GM12878 (cell line): ENCODE measurements around the gene TM7SF2. TPM values are rescaled to one million over a fixed set of nuclear protein-coding genes. Genes with fewer than 3 reads are reported as not detected.

Experiments used
- ATAC-seq: fragments of 200-7000 bp; cut with Tn5 transposase; 3 replicates; pipeline ENCODE4 v1.9.1; 2020; ENCODE audit warnings: mild to moderate bottlenecking, moderate library complexity
- BruUV-seq: library from RNA; stranded (reverse); fragments of 400-500 nt; replicated peaks from 2 replicates; lab custom pipeline; 2021; lab: Mats Ljungman, UMichigan
- CTCF ChIA-PET: fragments of 300-600 bp; sonication (Branson Sonifier 250); formaldehyde crosslinking; extraction: SDS; loops from one replicate; lab custom pipeline; 2021; ENCODE audit warnings: inconsistent platforms; lab: Yijun Ruan, JAX
- POLR2A ChIA-PET: fragments of 350-600 bp; formaldehyde crosslinking; extraction: SDS; loops from one replicate; lab custom pipeline; 2021; ENCODE audit warnings: inconsistent platforms; lab: Charles Lee
- RAD21 ChIA-PET: fragments of 300-600 bp; sonication (Branson Sonifier 250); formaldehyde crosslinking; loops from one replicate; lab custom pipeline; 2023; ENCODE audit warnings: antibody characterized with exemption; ENCODE audit not compliant: unreplicated experiment; lab: Charles Lee
- SMC1A ChIA-PET: fragments of 300-600 bp; sonication (Branson Sonifier 250); formaldehyde crosslinking; loops from one replicate; lab custom pipeline; 2023; ENCODE audit not compliant: unreplicated experiment, uncharacterized antibody; lab: Charles Lee
- DNase-seq: peaks from one replicate; pipeline ENCODE4 v3.0.0-alpha.2; 2011; ENCODE audit warnings: low read depth, low spot score
- FAIRE-seq: peaks from 3 replicates; lab custom pipeline; 2011; peaks lifted over from hg19 to GRCh38; lab: Jason Lieb, UNC
- H2AFZ ChIP-seq: 2 replicates; pipeline ENCODE4 v1.6.0; 2011; ENCODE audit warnings: low read depth, low read length, control low read depth; ENCODE audit not compliant: control insufficient read depth
- H3K27ac ChIP-seq: 2 replicates; pipeline ENCODE4 v1.5.1; 2011; ENCODE audit warnings: control low read depth; ENCODE audit not compliant: control insufficient read depth, insufficient read depth
- H3K27me3 ChIP-seq, 2 experiments: replicated peaks in 1 of 2; 2 replicates each; pipeline versions ENCODE4 v1.6.0 to v1.6.1; 2011; ENCODE audit warnings: low read length in 1 of 2; ENCODE audit not compliant: control insufficient read depth in 2 of 2, insufficient read depth in 2 of 2
- H3K36me3 ChIP-seq, 2 experiments: 2 replicates each; pipeline ENCODE4 v1.5.1; 2011; ENCODE audit warnings: low read length in 1 of 2; ENCODE audit not compliant: control insufficient read depth in 2 of 2, insufficient read depth in 2 of 2
- H3K4me1 ChIP-seq: 2 replicates; pipeline ENCODE4 v1.6.1; 2011; ENCODE audit warnings: mild to moderate bottlenecking, low read length, moderate library complexity, mixed read lengths; ENCODE audit not compliant: control insufficient read depth, insufficient read depth
- H3K4me2 ChIP-seq: 2 replicates; pipeline ENCODE4 v1.6.0; 2011; ENCODE audit warnings: control low read depth; ENCODE audit not compliant: control insufficient read depth, insufficient read depth
- H3K4me3 ChIP-seq: fragments of 200-600 bp; sonication (generic); 2 replicates; pipeline ENCODE4 v1.5.1; 2016
- H3K79me2 ChIP-seq: 2 replicates; pipeline ENCODE4 v1.6.0; 2011; ENCODE audit warnings: low read length; ENCODE audit not compliant: control insufficient read depth, insufficient read depth
- H3K9ac ChIP-seq: 2 replicates; pipeline ENCODE4 v1.8.0; 2011; ENCODE audit warnings: low read length, control low read depth, mixed read lengths; ENCODE audit not compliant: control insufficient read depth, insufficient read depth
- H3K9me3 ChIP-seq: replicated peaks from 3 replicates; pipeline ENCODE4 v1.5.1; 2011; ENCODE audit warnings: mild to moderate bottlenecking, low read length; ENCODE audit not compliant: control insufficient read depth, insufficient read depth
- H4K20me1 ChIP-seq: 2 replicates; pipeline ENCODE4 v1.6.0; 2011; ENCODE audit not compliant: control insufficient read depth, insufficient read depth
- POU2F2 ChIP-seq: IDR thresholded peaks from 3 replicates; pipeline ENCODE4 v1.6.1; 2011; ENCODE audit warnings: low read depth, mild to moderate bottlenecking, low read length, borderline replicate concordance
- SKIL ChIP-seq: fragments of 450-650 bp; IDR thresholded peaks from 2 replicates; pipeline ENCODE4 v1.6.1; 2017; ENCODE audit warnings: mild to moderate bottlenecking, low read depth, inconsistent platforms; ENCODE audit not compliant: poor library complexity, severe bottlenecking
- ZNF384 ChIP-seq: IDR thresholded peaks from 2 replicates; pipeline ENCODE4 v1.6.1; 2012; ENCODE audit warnings: low read depth, mild to moderate bottlenecking, low read length, improper control_type of control experiment, borderline replicate concordance
- WGBS: methylation state at CpG from one replicate; pipeline ENCODE4 v1.1.6; 2016; ENCODE audit warnings: low lambda C conversion rate; ENCODE audit not compliant: insufficient replicate concordance, insufficient coverage; ENCODE audit errors: missing lambda C conversion rate; 5-methylcytosine and 5-hydroxymethylcytosine counted together
- in situ Hi-C: fragments of 300-500 bp; cut with MboI; formaldehyde crosslinking; loops from 9 replicates; pipeline ENCODE4 v1.14.3; 2018; ENCODE audit warnings: mixed read lengths
- intact Hi-C: fragments of 100-400 bp; cut with micrococcal nuclease; formaldehyde crosslinking; loops from one replicate; pipeline ENCODE4 v1.14.2; 2022; ENCODE audit not compliant: unreplicated experiment
- polyA plus RNA-seq, 11 experiments: library from polyadenylated mRNA; depleted of rRNA in 4 of 11; unstranded in 6 of 11; stranded (reverse) in 5 of 11; fragments of >200 nt; fragmentation: Nextera tagmentation in 4 of 11; fragmentation: Illumina TruSeq in 1 of 11; extraction: Ambion mirVana in 4 of 11; extraction: Trizol in 1 of 11; gene quantifications; 1 replicate in 1 of 11; 2 replicates in 10 of 11; pipeline versions ENCODE4 v1.2.1 to v1.2.3, GENCODE V29; 2011 to 2016; ENCODE audit warnings: inconsistent platforms in 2 of 11, missing spikeins in 2 of 11, low read depth in 1 of 11
- total RNA-seq, 4 experiments: library from RNA; depleted of rRNA in 3 of 4; stranded (reverse); fragments of >200 nt in 3 of 4; fragmentation: Illumina TruSeq in 1 of 4; extraction: Trizol in 1 of 4; gene quantifications; 2 replicates each; pipeline versions ENCODE4 v1.2.1 to v1.2.3, GENCODE V29; 2013 to 2021

TM7SF2 gene
- total and polyA plus RNA-seq, 10 of the 15 experiments (the other 5 are each of a cell fraction or from before 2014, with no cell fraction given) = 0.52 to 57.7 (median 20.7) TPM

DNA sequence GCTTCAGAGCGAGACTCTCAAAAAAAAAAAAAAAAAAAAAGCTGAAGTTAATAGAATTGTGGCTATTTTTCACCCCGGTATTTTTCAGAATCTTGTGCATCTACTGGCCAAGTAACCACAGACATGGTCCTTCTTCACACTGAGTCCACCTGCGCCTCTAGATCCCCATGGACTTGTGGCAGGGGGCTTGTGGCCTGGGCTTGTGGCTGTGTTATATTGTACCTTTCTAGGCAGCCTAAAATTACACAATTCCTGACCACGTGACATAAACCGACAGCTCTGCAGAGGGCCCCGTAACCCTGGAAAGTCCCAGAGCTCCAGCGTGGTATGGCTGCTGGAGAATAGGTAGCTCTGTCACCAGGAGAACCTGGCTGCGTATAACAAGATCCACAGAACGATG lies 42.5 kb upstream of the TM7SF2 start:
- FAIRE-seq = no peak
- TF ChIP-seq ZNF384 (peak; percentile 38; the same call in 1 of the 2 replicates), SKIL (no peak), POU2F2 (no peak)
- whole genome bisulfite sequencing = 17% methylated on average over 8 of the region's 9 CpGs
- CTCF ChIA-PET = interaction anchor here (1.4 to 2.0 kb wide), 4 partner anchors 10 to 54 kb away, joined by 3 to 6 read pairs (median 5); partner anchors contain the start of gene SAC3D1
- DNase-seq = no peak
- POLR2A ChIA-PET = interaction anchor here (0.6 to 2.3 kb wide), 8 partner anchors 9 to 169 kb away, joined by 3 to 9 read pairs (median 5); partner anchors contain the start of gene SAC3D1
- intact Hi-C loops = no loop called here
- ATAC-seq = no peak
- in situ Hi-C loops = no loop called here
- BruUV-seq = no TSS peak
- Histone ChIP-seq H3K9me3 (no peaks in the 10 kb centered on the region), H3K9ac (no peak overlapping the region), H3K79me2 (no peaks in the 10 kb centered on the region), H3K4me2 (no peak overlapping the region), H3K27ac (no peak overlapping the region), H3K36me3 (no peaks in the 10 kb centered on the region), H3K27me3 (no peaks in the 10 kb centered on the region), H3K4me1 (peaks cover 11% of the 10 kb centered on the region), H3K4me3 (no peak overlapping the region), H2AFZ (no peak overlapping the region), H4K20me1 (no peaks in the 10 kb centered on the region)
- SMC1A ChIA-PET = interaction anchor here (0.8 to 2.1 kb wide), 5 partner anchors 9 to 40 kb away, joined by 4 to 9 read pairs (median 5); partner anchors contain the start of gene SAC3D1
- RAD21 ChIA-PET = interaction anchor here (0.9 kb wide), 1 partner anchor 10 kb away, joined by 3 read pairs; no protein-coding TSS in a partner anchor
